ENCODE results near the gene DRD4. TPM values are rescaled to one million over a fixed set of nuclear protein-coding genes. Genes with fewer than 3 reads are reported as not detected.
"Not testable (repeated sequence)": the region's sequence is repeated elsewhere in the genome, so short reads cannot be mapped to it uniquely, and the experiment has no call there.

The DRD4 gene
- total RNA-seq, 1 donor from 2014 or later, result 0.49 TPM

- Mint-ChIP-seq H3K4me3 (no peak overlapping the region), H3K27me3 (no peaks in the 10 kb centered on the region), H3K4me1 (peaks cover 8% of the 10 kb centered on the region), H3K27ac (no peak overlapping the region), H3K36me3 (ENCODE audit: low read depth) (peaks cover 18% of the 10 kb centered on the region), H3K9me3 (no peaks in the 10 kb centered on the region)
- CTCF ChIA-PET, result no interaction called here
- ATAC-seq (ENCODE audit: low read depth) (no peak), DNase-seq (no peak)
- POLR2A ChIA-PET, result no interaction called here
- TF ChIP-seq CTCF (IDR thresholded peaks at IDR 0.05), result no peak
- intact Hi-C loops (cut with micrococcal nuclease), result no loop called here
Observed at GRCh38 chr11:645536-645935, 8.5 kb downstream of the DRD4 start.

- Mint-ChIP-seq H3K27ac (no peak overlapping the region), H3K36me3 (ENCODE audit: low read depth) (peaks cover 22% of the 10 kb centered on the region), H3K4me1 (peaks cover 5% of the 10 kb centered on the region), H3K27me3 (no peaks in the 10 kb centered on the region), H3K4me3 (no peak overlapping the region), H3K9me3 (no peaks in the 10 kb centered on the region)
- ChIA-PET CTCF (interaction anchor here (0.5 kb wide), 1 partner anchor 36 kb away, joined by 4 read pairs; no protein-coding TSS in a partner anchor), POLR2A (interaction anchor here (0.6 kb wide), 1 partner anchor 75 kb away, joined by 4 read pairs; no protein-coding TSS in a partner anchor)
- no peak for TF ChIP-seq CTCF (IDR thresholded peaks at IDR 0.05)
- ATAC-seq (ENCODE audit: low read depth) (no peak), DNase-seq (no peak)
- intact Hi-C loops (cut with micrococcal nuclease), result no loop called here
Observed at GRCh38 chr11:646214-646613, 9.1 kb downstream of the DRD4 start.

GRCh38 chr11:647672-648158 lies 10.6 kb downstream of the DRD4 start:
- peaks cover 29% of the 10 kb centered on the region for H3K36me3 Mint-ChIP-seq (ENCODE audit: low read depth)
- H3K9me3 Mint-ChIP-seq; H3K27ac Mint-ChIP-seq; DNase-seq; H3K4me3 Mint-ChIP-seq; intact Hi-C loops (cut with micrococcal nuclease); H3K4me1 Mint-ChIP-seq; CTCF ChIA-PET; ATAC-seq (ENCODE audit: low read depth); H3K27me3 Mint-ChIP-seq: not testable (repeated sequence)
- POLR2A ChIA-PET, result interaction anchor here (0.7 kb wide), 1 partner anchor 72 kb away, joined by 3 read pairs; the partner anchor contains the start of gene PHRF1

- H3K4me3 Mint-ChIP-seq, result no peak overlapping the region
- DNase-seq (no peak), ATAC-seq (ENCODE audit: low read depth) (no peak)
- peaks cover 29% of the 10 kb centered on the region for H3K36me3 Mint-ChIP-seq (ENCODE audit: low read depth)
- CTCF ChIA-PET, result interaction anchor here (1.1 kb wide), 1 partner anchor 77 kb away, joined by 3 read pairs; no protein-coding TSS in a partner anchor
- H3K27ac Mint-ChIP-seq, result no peak overlapping the region
- peaks cover 5% of the 10 kb centered on the region for H3K4me1 Mint-ChIP-seq
- no peaks in the 10 kb centered on the region for H3K27me3 Mint-ChIP-seq
- POLR2A ChIA-PET, result no interaction called here
- H3K9me3 Mint-ChIP-seq, result no peaks in the 10 kb centered on the region
- intact Hi-C loops (cut with micrococcal nuclease), result no loop called here
- no peak for TF ChIP-seq CTCF (IDR thresholded peaks at IDR 0.05)
Observed at GRCh38 chr11:650482-650881, 13.4 kb downstream of the DRD4 start.

- H3K27ac Mint-ChIP-seq; ATAC-seq (ENCODE audit: low read depth); H3K4me3 Mint-ChIP-seq; DNase-seq; POLR2A ChIA-PET; H3K9me3 Mint-ChIP-seq; H3K4me1 Mint-ChIP-seq; intact Hi-C loops (cut with micrococcal nuclease); CTCF ChIA-PET; H3K27me3 Mint-ChIP-seq: not testable (repeated sequence)
- peaks cover 36% of the 10 kb centered on the region for H3K36me3 Mint-ChIP-seq (ENCODE audit: low read depth)
Observed at GRCh38 chr11:653136-653535, 16.1 kb downstream of the DRD4 start.

GRCh38 chr11:653837-654236 lies 16.8 kb downstream of the DRD4 start:
- Mint-ChIP-seq H3K4me1 (no peaks in the 10 kb centered on the region), H3K27me3 (no peaks in the 10 kb centered on the region), H3K4me3 (no peak overlapping the region), H3K27ac (no peak overlapping the region), H3K9me3 (no peaks in the 10 kb centered on the region), H3K36me3 (ENCODE audit: low read depth) (peaks cover 36% of the 10 kb centered on the region)
- CTCF ChIA-PET, result no interaction called here
- ATAC-seq (ENCODE audit: low read depth), result no peak
- DNase-seq, result no peak
- intact Hi-C loops (cut with micrococcal nuclease), result no loop called here
- no peak for TF ChIP-seq CTCF (IDR thresholded peaks at IDR 0.05)
- POLR2A ChIA-PET, result no interaction called here

- H3K4me3 Mint-ChIP-seq; POLR2A ChIA-PET; H3K27ac Mint-ChIP-seq; CTCF ChIA-PET; DNase-seq; ATAC-seq (ENCODE audit: low read depth); H3K9me3 Mint-ChIP-seq; H3K4me1 Mint-ChIP-seq; intact Hi-C loops (cut with micrococcal nuclease); H3K27me3 Mint-ChIP-seq: not testable (repeated sequence)
- H3K36me3 Mint-ChIP-seq (ENCODE audit: low read depth), result peaks cover 37% of the 10 kb centered on the region
Observed at GRCh38 chr11:654444-654843, 17.4 kb downstream of the DRD4 start.
